Measurements from ENCODE around the gene LCTL. TPM values are rescaled to one million over a fixed set of nuclear protein-coding genes. Genes with fewer than 3 reads are reported as not detected.

LCTL gene
- total and polyA plus RNA-seq, 7 donors = 0.01 TPM; not detected in 6

- 78 to 80% methylated on average over 8 of the region's 8 CpGs for WGBS, 2 donors
- Histone ChIP-seq H3K27me3 (peaks cover 0 to 12% (median 0%) of the 10 kb centered on the region in 3 donors), H3K9me3 (no peaks in the 10 kb centered on the region), H3K27ac (no peak overlapping the region), H3K4me1 (no peaks in the 10 kb centered on the region), H3K36me3 (no peaks in the 10 kb centered on the region), H3K4me3 (no peak overlapping the region)
- intact Hi-C loops (cut with DNase I) = no loop called here
- DNase-seq = no peak
- no peak for TF ChIP-seq POLR2AphosphoS5 (IDR thresholded peaks at IDR 0.05)
- no peak for TF ChIP-seq POLR2A (IDR thresholded peaks at IDR 0.05)
- TF ChIP-seq EP300 (IDR thresholded peaks at IDR 0.05) = no peak
- TF ChIP-seq CTCF (IDR thresholded peaks at IDR 0.05) = no peak
Measured at GRCh38 chr15:66588971-66589370, 23.2 kb upstream of the LCTL start.

- Histone ChIP-seq H3K4me3 (no peak overlapping the region), H3K9me3 (no peaks in the 10 kb centered on the region), H3K36me3 (no peaks in the 10 kb centered on the region), H3K27ac (no peak overlapping the region), H3K27me3 (peaks cover 0 to 12% (median 0%) of the 10 kb centered on the region in 3 donors), H3K4me1 (no peaks in the 10 kb centered on the region)
- WGBS, 2 donors = 71 to 86% methylated on average over 5 of the region's 5 CpGs
- DNase-seq = no peak
- intact Hi-C loops (cut with DNase I) = no loop called here
- TF ChIP-seq CTCF (IDR thresholded peaks at IDR 0.05) (no peak), EP300 (IDR thresholded peaks at IDR 0.05) (no peak), POLR2A (IDR thresholded peaks at IDR 0.05) (no peak), POLR2AphosphoS5 (IDR thresholded peaks at IDR 0.05) (no peak)
Measured at GRCh38 chr15:66588537-66588936, 22.7 kb upstream of the LCTL start.

- Histone ChIP-seq H3K4me3 (no peak overlapping the region), H3K36me3 (no peaks in the 10 kb centered on the region), H3K9me3 (no peaks in the 10 kb centered on the region), H3K4me1 (no peaks in the 10 kb centered on the region), H3K27me3 (peaks cover 0 to 12% (median 0%) of the 10 kb centered on the region in 3 donors), H3K27ac (no peak overlapping the region)
- TF ChIP-seq EP300 (IDR thresholded peaks at IDR 0.05) (no peak), CTCF (IDR thresholded peaks at IDR 0.05) (no peak), POLR2A (IDR thresholded peaks at IDR 0.05) (no peak)
- 50 to 71% methylated on average over 5 of the region's 5 CpGs for WGBS, 2 donors
- intact Hi-C loops (cut with DNase I) = no loop called here
- DNase-seq = no peak
Measured at GRCh38 chr15:66587749-66588148, 22.0 kb upstream of the LCTL start.

GRCh38 chr15:66587020-66587419 is 21.2 kb upstream of the LCTL start:
- Histone ChIP-seq H3K27ac (no peak overlapping the region), H3K4me3 (no peak overlapping the region), H3K9me3 (no peaks in the 10 kb centered on the region), H3K27me3 (peaks cover 0 to 12% (median 0%) of the 10 kb centered on the region in 3 donors), H3K36me3 (no peaks in the 10 kb centered on the region), H3K4me1 (no peaks in the 10 kb centered on the region)
- intact Hi-C loops (cut with DNase I) = no loop called here
- no peak for DNase-seq
- TF ChIP-seq POLR2A (IDR thresholded peaks at IDR 0.05) (no peak), CTCF (IDR thresholded peaks at IDR 0.05) (no peak), POLR2AphosphoS5 (IDR thresholded peaks at IDR 0.05) (no peak), EP300 (IDR thresholded peaks at IDR 0.05) (no peak)

Measured in sigmoid colon (tissue), 7 donors.